Measurements from ENCODE around the gene TSKS.
"Not testable (repeated sequence)": the region's sequence is repeated elsewhere in the genome, so short reads cannot be mapped to it uniquely, and the experiment has no call there.

The TSKS gene

GRCh38 chr19:49766007-49766929 lies 3.2 kb upstream of the TSKS start:
- DNase-seq: peak; percentile 100

GRCh38 chr19:49764341-49764740 lies 1.2 kb upstream of the TSKS start:
- no peak for DNase-seq

- peak; percentile 4 for DNase-seq
Observed at GRCh38 chr19:49761625-49762311, 1.3 kb downstream of the TSKS start.

GRCh38 chr19:49761249-49761624 lies 1.9 kb downstream of the TSKS start:
- no peak for DNase-seq

- DNase-seq: no peak
Observed at GRCh38 chr19:49758292-49758691, 4.8 kb downstream of the TSKS start.

GRCh38 chr19:49755956-49756355 lies 7.2 kb downstream of the TSKS start:
- no peak for DNase-seq

- no peak for DNase-seq
Observed at GRCh38 chr19:49752701-49753100, 10.4 kb downstream of the TSKS start.

- DNase-seq: no peak
Observed at GRCh38 chr19:49749771-49750170, 13.3 kb downstream of the TSKS start.

- DNase-seq: no peak
Observed at GRCh38 chr19:49749055-49749716, 13.9 kb downstream of the TSKS start.

GRCh38 chr19:49746206-49746958 lies 16.7 kb downstream of the TSKS start:
- peak; percentile 41 for DNase-seq

GRCh38 chr19:49744946-49745381 lies 18.1 kb downstream of the TSKS start:
- no peak for DNase-seq

- DNase-seq: no peak
Observed at GRCh38 chr19:49741210-49741844, 21.8 kb downstream of the TSKS start.

- DNase-seq: no peak
Observed at GRCh38 chr19:49739933-49740332, 23.2 kb downstream of the TSKS start.

- no peak for DNase-seq
Observed at GRCh38 chr19:49739098-49739497, 24.0 kb downstream of the TSKS start.

- no peak for DNase-seq
Observed at GRCh38 chr19:49738268-49738667, 24.8 kb downstream of the TSKS start.

GRCh38 chr19:49730166-49730565 lies 32.9 kb downstream of the TSKS start:
- DNase-seq: no peak

GRCh38 chr19:49727217-49728030 lies 35.7 kb downstream of the TSKS start:
- no peak for DNase-seq

- DNase-seq: not testable (repeated sequence)
Observed at GRCh38 chr19:49719420-49719819, 43.7 kb downstream of the TSKS start.

GRCh38 chr19:49718991-49719390 lies 44.1 kb downstream of the TSKS start:
- DNase-seq: no peak

- no peak for DNase-seq
Observed at GRCh38 chr19:49718511-49718910, 44.6 kb downstream of the TSKS start.

- DNase-seq: peak; percentile 11
Observed at GRCh38 chr19:49716154-49716553, 47.0 kb downstream of the TSKS start.
